ENCODE measurements around the gene LGR5. TPM values are rescaled to one million over a fixed set of nuclear protein-coding genes. Genes with fewer than 3 reads are reported as not detected.
A peak's percentile ranks its signal among the peaks of the same experiment; 100 is the strongest.

LGR5 gene
- total and polyA plus RNA-seq, 2 of the 13 experiments (the other 11 are each of a cell fraction or from before 2014, with no cell fraction given), result 37.0 to 121 TPM

- TF ChIP-seq SOX13 (IDR thresholded peaks at IDR 0.05), result no peak
- TF ChIP-seq SOX13 (CRISPR knock-in tag; conservative IDR thresholded peaks at IDR 0.05 in 1 of 2, IDR thresholded peaks at IDR 0.05 in 1 of 2), result peak in 1 of 2 experiments; percentile 36; a peak in 1 of 4 replicates
- no peak for TF ChIP-seq TEAD2 (CRISPR knock-in tag; IDR thresholded peaks at IDR 0.05)
- TF ChIP-seq CTCF (CRISPR knock-in tag; IDR thresholded peaks at IDR 0.05), result no peak
- TF ChIP-seq ETV5 (CRISPR knock-in tag; IDR thresholded peaks at IDR 0.05; ENCODE audit: borderline replicate concordance), result no peak
- TF ChIP-seq TOE1 (CRISPR knock-in tag; IDR thresholded peaks at IDR 0.05), result no peak
- no peak for TF ChIP-seq ZNF772 (CRISPR knock-in tag; IDR thresholded peaks at IDR 0.05)
- no peak for TF ChIP-seq ZNF850 (CRISPR knock-in tag; conservative IDR thresholded peaks at IDR 0.05)
- TF ChIP-seq ZNF318 (CRISPR knock-in tag; IDR thresholded peaks at IDR 0.05), result no peak
- no peak for TF ChIP-seq MTF2 (CRISPR knock-in tag; IDR thresholded peaks at IDR 0.05; ENCODE audit: borderline replicate concordance)
- no peak for TF ChIP-seq MED8 (CRISPR knock-in tag; IDR thresholded peaks at IDR 0.05; ENCODE audit: insufficient replicate concordance)
- no peak for TF ChIP-seq ZNF451 (CRISPR knock-in tag; IDR thresholded peaks at IDR 0.05)
- TF ChIP-seq ZNF724P (CRISPR knock-in tag; IDR thresholded peaks at IDR 0.05; ENCODE audit: borderline replicate concordance), result no peak
- no peak for TF ChIP-seq ZNF670 (CRISPR knock-in tag; IDR thresholded peaks at IDR 0.05; ENCODE audit: borderline replicate concordance)
- no peak for TF ChIP-seq HNRNPLL (IDR thresholded peaks at IDR 0.05; ENCODE audit: low read depth, low read length, poor library complexity, severe bottlenecking)
- TF ChIP-seq MED13 (CRISPR knock-in tag; IDR thresholded peaks at IDR 0.05), result no peak
- TF ChIP-seq BCL6 (CRISPR knock-in tag; IDR thresholded peaks at IDR 0.05), result no peak
- TF ChIP-seq RFXANK (CRISPR knock-in tag; IDR thresholded peaks at IDR 0.05), result no peak
- no peak for TF ChIP-seq AGO1 (IDR thresholded peaks at IDR 0.05; ENCODE audit: low read depth, low read length, poor library complexity, severe bottlenecking)
Observed at GRCh38 chr12:71536279-71536938, 96.8 kb downstream of the LGR5 start (continued).
